ENCODE results near the gene GDI1. TPM values are rescaled to one million over a fixed set of nuclear protein-coding genes. Genes with fewer than 3 reads are reported as not detected.

The GDI1 gene
- total and polyA plus RNA-seq, 2 of the 8 experiments (the other 6 are each of a cell fraction or from before 2014, with no cell fraction given): 83.1 to 136 TPM

DNA sequence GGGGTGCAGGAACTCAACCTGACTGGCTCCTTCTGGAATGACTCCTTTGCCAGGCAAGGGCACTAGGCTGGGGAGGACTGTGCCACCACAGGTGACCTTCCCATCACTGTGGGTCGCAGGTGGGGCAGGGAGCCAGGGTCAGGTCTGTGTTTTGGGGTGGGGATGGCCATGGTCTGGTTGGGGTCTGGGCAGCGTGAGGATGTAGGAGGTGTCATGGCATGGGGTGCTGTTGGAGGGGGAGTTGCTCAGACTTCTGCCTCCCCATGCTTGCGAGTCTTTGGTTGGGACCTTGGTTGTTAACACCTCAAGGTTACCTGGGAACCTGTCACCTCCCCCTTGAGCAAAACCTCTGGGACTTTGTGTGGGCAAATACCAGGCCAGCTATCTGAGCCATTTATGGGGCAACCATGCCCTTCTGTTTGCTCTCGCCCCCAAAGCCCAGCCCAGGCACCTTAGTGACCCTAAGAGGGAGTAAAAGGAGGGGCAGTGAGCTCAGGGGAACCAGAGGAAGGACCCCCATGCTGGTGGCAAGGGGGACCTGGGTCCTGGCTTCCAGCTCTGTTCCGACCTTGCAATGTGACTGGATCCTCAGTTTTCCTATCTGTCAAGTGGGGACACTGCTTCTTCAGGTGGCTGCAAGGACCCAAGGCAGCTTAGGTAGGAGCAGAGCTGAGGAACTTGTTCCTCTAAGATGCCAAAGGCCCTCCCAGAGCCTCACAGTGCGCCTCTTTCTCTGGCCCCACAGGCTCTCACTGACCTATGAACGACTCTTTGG, 2.4 kb upstream of the GDI1 start (continued):
- TF ChIP-seq CTBP2 (IDR thresholded peaks at IDR 0.05; ENCODE audit: borderline replicate concordance, insufficient read depth, insufficient read length, low read length) (no peak), SUZ12 (IDR thresholded peaks at IDR 0.05; ENCODE audit: low read length) (no peak), RAD21 (IDR thresholded peaks at IDR 0.05 in 1 of 2, conservative IDR thresholded peaks at IDR 0.05 in 1 of 2; ENCODE audit: low read depth in 2 of 2, low read length in 2 of 2) (no peak), GABPA (IDR thresholded peaks at IDR 0.05; ENCODE audit: borderline replicate concordance, insufficient read depth, low read length) (no peak), KDM1A (IDR thresholded peaks at IDR 0.05; ENCODE audit: borderline replicate concordance, low read length) (no peak), CHD2 (IDR thresholded peaks at IDR 0.05; ENCODE audit: low read length) (no peak)

Measured in H1 (cell line).